LHCN-M2 (cell line): Measurements from ENCODE around the gene NR1H4. TPM values are rescaled to one million over a fixed set of nuclear protein-coding genes. Genes with fewer than 3 reads are reported as not detected.
"Not testable (repeated sequence)": the region's sequence is repeated elsewhere in the genome, so short reads cannot be mapped to it uniquely, and the experiment has no call there.

Experiments used
- DNase-seq: peaks from one replicate; pipeline ENCODE4 v3.0.0-alpha.2; 2012; ENCODE audit warnings: low read depth
- polyA plus RNA-seq: library from polyadenylated mRNA; unstranded; fragments of >200 nt; gene quantifications from one replicate; pipeline ENCODE4 v1.2.1, GENCODE V29; 2012; ENCODE audit warnings: missing spikeins
- total RNA-seq: library from RNA; depleted of rRNA; stranded (reverse); fragments of >200 nt; gene quantifications from 2 replicates; pipeline ENCODE4 v1.2.3, GENCODE V29; 2014; rRNA removed

NR1H4 gene
- not detected in 2 replicates for total RNA-seq
- not detected for polyA plus RNA-seq

DNA sequence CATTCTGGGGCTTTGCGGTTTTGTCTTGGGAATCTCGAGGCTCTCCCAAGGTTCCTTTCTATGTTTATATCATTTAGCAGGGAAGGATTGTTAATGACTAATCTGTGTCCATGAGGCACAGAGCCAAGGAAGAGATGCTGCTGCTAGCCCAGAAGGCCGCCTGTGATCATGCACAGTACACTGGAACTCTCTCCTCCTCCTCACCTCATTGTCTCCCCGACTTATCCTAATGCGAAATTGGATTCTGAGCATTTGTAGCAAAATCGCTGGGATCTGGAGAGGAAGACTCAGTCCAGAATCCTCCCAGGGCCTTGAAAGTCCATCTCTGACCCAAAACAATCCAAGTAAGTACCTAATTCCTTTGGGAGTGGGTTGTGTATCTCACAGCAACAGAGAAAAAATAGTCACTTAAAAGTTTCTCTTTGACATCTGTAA is at the start of gene NR1H4:
NR1H4 (plus strand) TSS at position 151 of the 435 bp plus-strand sequence. CDS start 19,458 bp downstream, outside the sequence.
- peak; percentile 7 for DNase-seq

- no peak for DNase-seq
Measured at GRCh38 chr12:100426145-100426544, 47.5 kb upstream of the NR1H4 start.

DNA sequence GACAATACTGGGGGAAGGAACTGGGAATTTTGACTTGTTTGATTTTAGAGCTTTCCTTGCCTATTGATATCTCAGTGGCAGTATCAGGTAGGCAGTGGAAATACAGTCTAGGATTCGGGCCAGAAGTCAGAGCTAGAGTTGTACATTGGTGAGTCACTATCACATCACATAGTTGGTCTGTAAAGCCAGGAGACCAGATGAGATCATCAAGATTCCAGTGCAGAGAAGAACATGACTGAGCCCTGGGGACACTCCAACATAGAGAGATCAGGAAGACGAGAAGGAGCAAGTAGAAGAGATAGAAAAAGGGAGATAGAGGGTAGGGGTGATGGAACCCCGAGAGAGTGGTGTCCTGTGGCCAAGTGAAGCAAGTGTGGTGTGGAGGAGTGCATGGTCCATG is 46.6 kb upstream of the NR1H4 start:
- DNase-seq = peak; percentile 57

- not testable (repeated sequence) for DNase-seq
Measured at GRCh38 chr12:100430251-100430650, 43.4 kb upstream of the NR1H4 start.

DNA sequence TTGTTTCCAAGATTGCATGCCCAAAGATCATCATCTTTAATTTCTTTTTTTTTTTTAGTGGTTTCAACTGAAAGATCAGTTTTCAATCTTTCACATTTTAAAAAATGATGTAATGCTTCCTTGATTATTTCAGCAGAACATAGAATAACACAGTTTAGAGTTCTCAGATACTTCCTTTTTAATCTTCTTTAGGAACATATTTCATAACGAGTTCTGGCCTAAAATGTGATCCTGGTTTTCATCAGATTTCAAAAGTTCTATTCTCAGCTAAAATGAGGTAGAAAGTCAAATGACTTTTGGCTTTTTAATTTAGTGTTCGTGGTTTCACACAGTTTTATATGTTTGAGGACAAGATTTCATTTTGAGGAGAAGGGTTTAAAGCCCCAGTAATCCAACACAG is 40.0 kb upstream of the NR1H4 start:
- DNase-seq = no peak

DNA sequence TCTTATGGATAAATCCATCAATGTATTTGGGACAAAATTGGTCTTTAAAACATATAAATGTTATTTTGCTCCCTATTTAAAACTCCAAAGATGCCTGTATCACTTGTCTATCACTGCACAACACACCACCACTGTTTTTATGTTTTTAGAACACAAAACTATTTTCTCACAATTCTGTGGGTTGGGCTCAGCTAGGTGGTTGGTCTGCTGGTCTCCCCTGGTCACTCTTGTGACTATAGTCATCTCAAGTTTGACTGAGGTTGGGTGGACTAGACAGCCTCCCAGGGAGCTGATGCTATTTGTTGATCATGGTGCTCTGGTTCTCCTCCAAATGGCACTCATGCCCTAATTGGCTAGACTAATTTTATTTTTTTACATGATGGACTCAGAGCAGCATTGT is 39.5 kb upstream of the NR1H4 start:
- DNase-seq = no peak

GRCh38 chr12:100435957-100436356 is 37.7 kb upstream of the NR1H4 start:
- DNase-seq = no peak

DNA sequence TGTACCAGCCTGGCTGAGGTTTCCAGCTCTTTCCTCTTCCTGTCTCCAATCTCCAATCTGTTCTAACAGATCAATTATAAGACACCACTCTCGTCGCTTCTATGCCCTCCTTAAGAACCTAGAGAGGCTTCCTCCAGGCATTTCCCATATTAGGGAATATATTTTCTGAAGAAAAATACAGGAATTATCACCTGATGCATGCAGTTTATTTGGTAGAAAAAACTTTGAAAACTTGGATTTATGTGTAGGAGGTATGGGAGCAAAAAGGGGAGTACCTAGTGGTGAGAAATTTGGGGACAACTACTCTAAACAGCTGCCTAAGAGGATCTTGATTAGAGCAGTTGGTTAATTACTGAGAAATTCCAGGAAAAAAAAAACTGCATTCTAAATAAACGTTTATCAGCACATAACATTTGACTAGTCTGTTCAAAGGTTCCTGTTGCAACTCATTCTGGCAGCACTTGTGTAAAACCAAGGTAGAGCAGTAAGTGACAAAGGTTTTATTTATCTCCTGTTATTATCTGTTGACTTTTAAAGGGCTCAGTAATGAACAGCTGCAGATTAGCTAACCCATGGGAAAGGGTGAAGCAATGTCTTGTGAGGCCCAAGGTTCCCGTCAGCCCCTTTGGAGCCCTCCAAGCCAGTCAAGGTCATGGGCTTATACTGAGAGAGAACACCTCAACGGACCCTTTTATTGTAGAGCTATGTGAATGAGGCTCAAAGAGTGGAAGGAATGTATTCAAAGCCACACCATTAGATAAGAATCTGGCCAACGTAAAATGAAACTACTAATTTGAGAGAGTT is 36.4 kb upstream of the NR1H4 start:
- DNase-seq = no peak

DNA sequence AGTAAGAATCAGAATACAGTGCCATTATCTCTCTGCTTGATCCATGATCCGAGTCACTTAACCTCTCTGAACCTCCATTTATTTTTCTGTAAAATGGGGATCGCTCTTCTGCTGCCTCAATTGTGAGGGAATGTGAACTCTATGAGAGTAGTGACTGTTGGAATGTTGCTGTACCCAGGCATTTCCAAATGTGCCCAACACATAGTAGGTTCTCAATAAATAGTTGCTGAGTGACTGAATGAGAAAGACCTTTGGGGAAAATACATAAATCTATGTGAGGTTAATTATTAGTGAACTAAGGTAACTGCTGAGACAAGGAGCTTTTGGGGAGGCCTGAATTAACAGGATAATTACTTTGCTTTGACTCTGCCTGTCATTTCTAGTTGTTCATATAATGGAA is 33.9 kb upstream of the NR1H4 start:
- no peak for DNase-seq

DNA sequence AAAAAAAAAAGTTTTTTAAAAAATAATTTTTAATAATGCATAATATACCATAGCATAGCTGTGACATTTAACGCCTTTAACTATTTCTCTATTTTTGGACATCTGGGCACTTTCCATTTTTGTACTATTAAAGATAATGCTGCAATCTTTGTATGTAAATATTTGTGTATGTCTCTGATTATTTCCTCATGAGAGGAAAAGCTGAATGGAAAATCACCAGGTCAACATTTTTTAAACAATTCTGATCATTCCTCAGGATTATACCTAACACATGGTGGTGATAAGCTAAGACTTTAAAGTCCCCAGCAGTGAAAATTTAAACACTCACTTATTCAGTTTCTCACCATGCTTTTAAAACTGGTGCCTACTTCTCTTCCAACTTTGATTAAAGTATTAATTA is 31.3 kb upstream of the NR1H4 start:
- DNase-seq = no peak

- no peak for DNase-seq
Measured at GRCh38 chr12:100443434-100443833, 30.2 kb upstream of the NR1H4 start.

- no peak for DNase-seq
Measured at GRCh38 chr12:100445081-100445481, 28.6 kb upstream of the NR1H4 start.

GRCh38 chr12:100447381-100447780 is 26.3 kb upstream of the NR1H4 start:
- no peak for DNase-seq

DNA sequence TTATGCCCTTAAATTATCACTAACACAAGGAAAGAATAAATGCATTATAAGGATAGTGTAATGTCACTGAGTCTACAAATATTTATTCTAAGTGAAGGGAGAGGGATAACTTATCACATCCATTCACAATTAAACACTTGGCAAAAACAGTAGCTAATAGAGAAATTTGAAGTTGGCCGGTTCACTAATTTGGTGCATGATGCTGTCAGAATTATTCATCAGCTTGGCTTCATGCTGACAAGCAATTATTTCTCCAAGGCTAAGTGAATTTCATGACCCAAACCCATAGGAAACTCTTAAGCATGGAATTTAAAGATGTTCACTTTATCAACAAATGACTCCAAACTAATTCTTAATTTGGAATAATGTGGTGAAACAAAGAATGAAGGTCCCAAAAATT is 25.0 kb upstream of the NR1H4 start:
- DNase-seq = no peak

DNA sequence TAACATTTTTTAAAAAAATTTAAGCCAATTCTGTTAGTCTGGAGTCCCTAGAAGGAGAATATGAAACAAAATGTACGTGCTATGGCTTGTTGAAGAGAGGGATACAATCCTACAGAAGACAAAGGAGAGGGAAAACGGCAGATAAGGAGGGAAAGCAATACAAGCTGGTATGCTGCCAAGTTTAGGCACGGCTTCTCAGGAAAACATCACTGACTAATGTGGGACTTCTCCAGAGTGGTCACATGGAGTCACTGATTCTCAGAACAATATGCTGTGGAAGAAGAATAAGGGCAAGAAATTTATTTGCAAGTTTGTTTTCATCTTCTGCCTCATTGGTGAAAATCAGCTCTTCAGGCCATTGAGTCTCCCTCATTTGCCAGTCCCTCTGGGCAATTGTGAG is 22.9 kb upstream of the NR1H4 start:
- no peak for DNase-seq

DNA sequence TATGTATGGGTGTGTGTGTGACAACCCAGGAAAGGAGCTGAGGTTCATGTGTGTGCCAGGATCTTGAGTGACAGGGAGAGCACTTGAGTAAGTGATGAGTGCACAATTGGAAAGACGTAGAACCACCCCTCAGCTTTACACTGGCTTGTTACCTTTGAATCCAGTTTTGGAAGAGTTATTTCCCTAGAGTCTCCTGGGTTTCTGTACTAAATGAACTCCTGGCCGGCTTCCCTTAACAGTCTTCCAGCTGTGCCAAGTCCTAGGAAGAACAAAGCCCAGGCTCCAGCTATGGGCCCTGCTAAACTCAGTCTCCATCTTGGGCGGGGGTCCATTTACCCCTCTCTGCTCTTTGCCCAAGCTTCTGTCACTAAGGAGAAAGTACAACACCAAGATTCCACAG is 19.7 kb upstream of the NR1H4 start:
- DNase-seq = no peak

DNA sequence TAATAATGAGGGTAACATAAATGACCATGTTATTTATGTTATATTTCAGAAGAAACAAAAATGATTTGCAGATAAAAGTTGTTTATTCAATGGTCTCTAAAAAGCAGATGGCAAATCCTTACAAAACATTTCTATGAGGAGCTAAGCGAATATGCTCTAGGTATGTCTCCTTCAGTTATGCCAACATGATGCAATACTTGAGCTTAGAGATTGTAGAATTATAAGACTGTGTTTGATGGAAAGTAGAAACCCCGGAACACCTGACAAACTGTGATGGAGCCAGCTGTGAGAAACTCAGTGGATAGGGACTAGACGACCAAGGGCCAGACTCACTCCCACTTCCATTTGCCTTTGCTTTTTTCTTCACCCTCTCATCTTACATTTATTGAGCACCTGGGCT is 17.8 kb upstream of the NR1H4 start:
- no peak for DNase-seq

- DNase-seq = no peak
Measured at GRCh38 chr12:100458191-100458590, 15.5 kb upstream of the NR1H4 start.

GRCh38 chr12:100460702-100461101 is 13.0 kb upstream of the NR1H4 start:
- DNase-seq = no peak

DNA sequence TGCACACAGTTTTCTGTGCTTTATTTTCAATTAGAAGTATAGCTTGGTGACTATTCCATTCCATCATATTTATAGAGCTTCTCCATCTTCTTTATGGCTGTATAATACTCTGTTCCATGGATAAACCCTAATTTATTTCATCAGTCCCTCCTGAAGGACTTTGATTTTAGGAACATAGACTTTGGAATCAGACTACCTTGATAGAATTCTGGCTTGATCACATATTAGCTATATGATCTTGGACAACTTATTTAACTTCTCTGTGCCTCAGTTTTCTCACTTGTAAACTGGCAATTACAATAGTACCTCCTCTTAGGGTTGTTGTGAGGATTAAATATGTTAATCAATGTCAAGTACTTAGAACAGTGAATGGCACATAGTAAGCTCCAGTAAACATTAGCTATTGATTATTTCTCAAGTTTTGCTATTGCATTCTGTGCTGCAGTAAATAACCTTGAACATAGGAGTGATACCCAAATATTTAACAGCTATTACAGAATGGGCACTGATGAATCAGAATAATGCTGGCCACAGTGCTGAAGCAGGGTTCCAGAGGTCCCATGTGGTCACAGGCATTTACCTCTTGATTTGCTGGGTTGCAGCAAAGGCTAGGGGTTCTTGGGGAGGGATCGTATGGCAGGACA is 12.2 kb upstream of the NR1H4 start:
- DNase-seq = no peak

GRCh38 chr12:100463661-100464060 is 10.0 kb upstream of the NR1H4 start:
- no peak for DNase-seq

DNA sequence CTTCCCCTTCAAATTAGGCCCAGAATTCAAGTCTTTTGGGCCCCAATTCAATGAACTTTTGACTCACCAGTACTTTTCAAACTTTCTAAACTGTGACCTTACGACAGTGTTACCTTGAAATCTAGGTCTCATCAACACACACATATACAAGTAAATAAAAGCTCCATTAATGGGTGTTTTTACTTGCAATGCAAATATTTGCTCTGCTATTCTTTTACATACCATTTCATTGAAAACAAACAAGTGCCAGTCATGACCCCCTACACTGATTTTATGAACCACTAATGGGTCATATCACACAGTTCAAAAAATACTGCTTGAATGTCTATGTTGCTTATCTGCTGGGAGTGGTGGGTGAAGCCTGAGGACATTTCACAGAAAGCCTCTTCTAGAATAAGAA is 9.1 kb upstream of the NR1H4 start:
- no peak for DNase-seq

DNA sequence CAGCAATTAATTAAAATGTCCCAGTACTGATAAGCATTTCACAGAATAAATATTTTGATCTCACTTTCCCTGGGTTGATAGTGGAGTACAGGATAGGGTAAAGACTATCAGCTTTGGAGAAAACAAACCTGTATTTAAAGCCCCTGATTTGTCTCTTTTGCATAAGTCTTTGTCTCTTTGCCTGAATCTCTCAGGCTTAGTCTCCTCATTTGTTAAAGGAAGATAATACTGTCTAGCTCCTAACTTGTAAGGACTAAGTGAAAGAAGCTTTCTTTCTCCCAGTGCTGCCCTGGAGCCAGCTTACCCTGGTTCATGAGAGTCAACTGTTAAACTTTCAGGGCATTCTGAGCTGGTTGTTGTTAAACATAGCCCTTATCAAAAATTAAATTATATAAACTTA is 5.5 kb upstream of the NR1H4 start:
- no peak for DNase-seq
